ENCODE data around the gene SIVA1. TPM values are rescaled to one million over a fixed set of nuclear protein-coding genes. Genes with fewer than 3 reads are reported as not detected.

Gene SIVA1
- total RNA-seq, 2 experiments from 2014 or later = 111 to 124 TPM

DNA sequence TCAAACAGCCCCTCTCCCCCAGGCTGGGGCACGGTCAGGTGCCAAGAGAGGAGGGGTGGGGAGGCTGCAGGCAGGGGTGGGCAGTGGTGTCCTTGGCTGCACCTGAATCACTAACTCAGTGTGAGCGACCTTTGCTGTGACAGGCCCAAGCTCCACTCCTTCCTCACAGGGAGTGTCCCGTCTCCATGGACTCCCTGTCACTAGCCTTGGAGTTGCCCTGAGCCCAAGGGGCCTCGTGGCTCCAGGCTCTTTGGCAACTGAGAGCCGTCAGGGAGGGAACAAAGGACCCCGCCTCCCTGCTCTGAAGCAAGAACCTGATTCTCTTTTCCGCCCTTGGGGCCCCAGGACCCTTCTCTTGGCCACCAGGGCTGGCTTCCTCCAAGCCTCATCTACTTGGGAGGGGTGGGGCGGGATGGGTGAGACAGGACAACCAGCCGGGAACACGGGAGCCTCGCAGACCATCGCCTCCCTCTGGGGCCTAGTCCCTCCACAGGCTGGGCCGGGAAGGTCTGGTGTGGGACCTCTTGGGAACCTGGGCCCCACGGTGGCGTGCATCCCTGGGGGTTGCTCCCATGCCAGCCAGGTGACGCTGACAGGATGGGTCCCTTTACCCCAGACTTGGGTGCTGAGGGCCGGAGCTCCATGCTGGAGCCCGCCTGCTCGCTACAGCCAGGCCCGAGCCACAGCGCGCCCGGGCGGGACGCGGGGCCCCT, 29.9 kb upstream of the SIVA1 start:
- Histone ChIP-seq H3K4me3 (ENCODE audit: low read length) (no peak overlapping the region), H3K9me3 (ENCODE audit: control insufficient read depth in 1 of 2, insufficient read depth in 1 of 2, low read length in 2 of 2) (no peaks in the 10 kb centered on the region), H3K36me3 (ENCODE audit: insufficient read depth, low read length) (peaks cover 3% of the 10 kb centered on the region), H3K4me1 (ENCODE audit: insufficient read depth, low read length) (peaks cover 17% of the 10 kb centered on the region), H3K27me3 (ENCODE audit: control insufficient read depth in 1 of 2, insufficient read depth in 2 of 2, low read length in 2 of 2) (peaks cover 0 to 4% of the 10 kb centered on the region in 2 experiments), H3K27ac (ENCODE audit: low read depth in 1 of 2, low read length in 2 of 2) (no peak overlapping the region)
- DNase-seq = no peak
- Mint-ChIP-seq H3K27ac (no peak overlapping the region), H3K36me3 (ENCODE audit: low read depth) (no peaks in the 10 kb centered on the region), H3K4me3 (no peak overlapping the region), H3K9me3 (no peaks in the 10 kb centered on the region), H3K27me3 (no peaks in the 10 kb centered on the region), H3K4me1 (ENCODE audit: low read depth) (no peaks in the 10 kb centered on the region)
- POLR2A ChIA-PET = interaction anchor here (0.6 to 1.9 kb wide), 3 partner anchors 29 to 57 kb away, joined by 3 to 8 read pairs (median 4); partner anchors contain the start of gene SIVA1
- ATAC-seq (ENCODE audit: poor library complexity) = no peak
- TF ChIP-seq, protein P1, sequence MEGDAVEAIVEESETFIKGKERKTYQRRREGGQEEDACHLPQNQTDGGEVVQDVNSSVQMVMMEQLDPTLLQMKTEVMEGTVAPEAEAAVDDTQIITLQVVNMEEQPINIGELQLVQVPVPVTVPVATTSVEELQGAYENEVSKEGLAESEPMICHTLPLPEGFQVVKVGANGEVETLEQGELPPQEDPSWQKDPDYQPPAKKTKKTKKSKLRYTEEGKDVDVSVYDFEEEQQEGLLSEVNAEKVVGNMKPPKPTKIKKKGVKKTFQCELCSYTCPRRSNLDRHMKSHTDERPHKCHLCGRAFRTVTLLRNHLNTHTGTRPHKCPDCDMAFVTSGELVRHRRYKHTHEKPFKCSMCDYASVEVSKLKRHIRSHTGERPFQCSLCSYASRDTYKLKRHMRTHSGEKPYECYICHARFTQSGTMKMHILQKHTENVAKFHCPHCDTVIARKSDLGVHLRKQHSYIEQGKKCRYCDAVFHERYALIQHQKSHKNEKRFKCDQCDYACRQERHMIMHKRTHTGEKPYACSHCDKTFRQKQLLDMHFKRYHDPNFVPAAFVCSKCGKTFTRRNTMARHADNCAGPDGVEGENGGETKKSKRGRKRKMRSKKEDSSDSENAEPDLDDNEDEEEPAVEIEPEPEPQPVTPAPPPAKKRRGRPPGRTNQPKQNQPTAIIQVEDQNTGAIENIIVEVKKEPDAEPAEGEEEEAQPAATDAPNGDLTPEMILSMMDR (IDR thresholded peaks at IDR 0.05) = no peak
- intact Hi-C loops (cut with DNase I, micrococcal nuclease) = loop anchor here in 1 of 2 experiments (1.0 kb wide), 1 partner anchor 29 kb away; no protein-coding TSS in a partner anchor
- CTCF ChIA-PET = interaction anchor here (2.2 kb wide), 1 partner anchor 14 kb away, joined by 5 read pairs; no protein-coding TSS in a partner anchor

DNA sequence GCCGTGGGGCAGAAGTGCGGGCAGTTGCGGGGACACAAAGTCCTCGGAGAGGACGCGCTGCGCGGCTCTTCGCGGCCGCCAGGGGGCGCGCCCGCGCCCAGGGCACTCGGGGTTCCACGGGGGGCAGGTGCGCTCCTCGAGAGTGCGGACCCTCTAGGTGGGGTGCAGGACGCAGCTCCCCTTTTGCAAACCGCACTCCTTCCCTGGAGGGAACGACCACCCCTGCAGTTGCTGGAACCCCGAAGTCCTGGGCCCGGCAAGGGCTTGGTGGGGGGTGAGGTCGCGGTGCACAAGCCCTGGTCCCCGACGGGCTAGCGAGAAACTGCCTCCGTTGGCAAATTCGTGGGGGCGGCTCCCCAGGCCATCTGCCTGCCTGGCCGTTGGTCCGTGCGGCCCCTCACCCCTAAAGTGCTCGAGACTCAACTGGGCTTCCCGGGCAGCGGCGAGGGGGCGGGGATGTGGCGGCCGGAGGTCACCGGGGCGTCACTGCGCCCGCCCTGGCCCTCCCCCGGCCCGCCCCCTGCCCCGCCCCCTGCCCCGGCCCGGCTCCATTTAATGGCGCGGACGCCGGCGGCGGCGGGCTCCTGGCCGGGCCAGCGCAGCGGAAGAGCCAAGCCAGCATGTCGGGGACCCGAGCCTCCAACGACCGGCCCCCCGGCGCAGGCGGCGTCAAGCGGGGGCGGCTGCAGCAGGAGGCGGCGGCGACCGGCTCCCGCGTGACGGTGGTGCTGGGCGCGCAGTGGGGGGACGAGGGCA, 29.1 kb upstream of the SIVA1 start, which contains the start of gene ADSS1:
Gene ADSS1 (plus strand): TSS at position 579 of the 756 bp plus-strand sequence. CDS start 42 bp downstream, at position 621.
- Mint-ChIP-seq H3K4me3 (peak within 1 kb of the TSS; percentile 70), H3K27me3 (no peaks in the 10 kb centered on the region), H3K27ac (no peak within 1 kb of the TSS), H3K36me3 (ENCODE audit: low read depth) (no peaks in the 10 kb centered on the region), H3K9me3 (no peaks in the 10 kb centered on the region), H3K4me1 (ENCODE audit: low read depth) (no peaks in the 10 kb centered on the region)
- H3K4me3 ChIP-seq (ENCODE audit: low read length) = peak within 1 kb of the TSS; percentile 87
- ChIA-PET CTCF (interaction anchor here (1.5 to 2.2 kb wide), 2 partner anchors 15 to 45 kb away, joined by 3 to 5 read pairs; no protein-coding TSS in a partner anchor), POLR2A (interaction anchor here (1.3 to 1.9 kb wide), 3 partner anchors 29 to 77 kb away, joined by 3 to 8 read pairs (median 4); partner anchors contain the start of genes SIVA1 and ZBTB42)
- H3K27ac ChIP-seq (ENCODE audit: low read depth in 1 of 2, low read length in 2 of 2) = no peak within 1 kb of the TSS
- TF ChIP-seq, protein P1 (IDR thresholded peaks at IDR 0.05) = peak; percentile 96
- peaks cover 17% of the 10 kb centered on the region for H3K4me1 ChIP-seq (ENCODE audit: insufficient read depth, low read length)
- H3K27me3 ChIP-seq (ENCODE audit: control insufficient read depth in 1 of 2, insufficient read depth in 2 of 2, low read length in 2 of 2) = peaks cover 0 to 4% of the 10 kb centered on the region in 2 experiments
- DNase-seq = peak; percentile 31 to 83 (median 52)
- H3K9me3 ChIP-seq (ENCODE audit: control insufficient read depth in 1 of 2, insufficient read depth in 1 of 2, low read length in 2 of 2) = no peaks in the 10 kb centered on the region
- intact Hi-C loops (cut with DNase I, micrococcal nuclease) = loop anchor here (1.0 to 2.0 kb wide), 3 partner anchors 28 to 71 kb away; partner anchors contain the start of genes AKT1 (in 1 of the 2) and SIVA1 (in 1 of the 2)
- ATAC-seq (ENCODE audit: poor library complexity) = peak; percentile 79
- peaks cover 3% of the 10 kb centered on the region for H3K36me3 ChIP-seq (ENCODE audit: insufficient read depth, low read length)

DNA sequence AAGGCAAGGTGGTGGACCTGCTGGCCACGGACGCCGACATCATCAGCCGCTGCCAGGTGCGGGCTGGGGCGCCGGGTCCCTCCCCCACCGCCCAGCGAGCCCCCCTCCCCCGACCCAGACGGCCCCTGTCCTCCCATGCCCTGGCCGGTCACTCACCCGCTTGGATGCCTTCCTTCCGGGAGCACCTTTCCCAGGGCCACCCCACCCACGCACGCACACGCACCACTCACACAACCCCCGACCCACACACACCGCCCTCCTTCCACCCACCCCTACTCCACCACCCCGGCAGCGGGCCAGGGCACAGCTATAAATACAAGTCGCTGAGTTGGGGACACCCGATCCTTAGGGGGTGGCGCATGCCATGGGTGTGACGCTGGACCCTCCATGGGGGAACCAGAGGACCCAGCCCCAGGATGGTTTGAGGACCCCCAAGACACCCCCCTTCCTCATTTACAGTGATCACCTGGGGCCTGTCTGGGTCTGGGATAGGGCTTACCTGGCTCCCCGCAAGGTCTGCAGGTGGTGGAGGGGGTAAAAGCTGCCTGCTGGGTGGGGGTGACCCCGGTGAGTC, 28.5 kb upstream of the SIVA1 start:
- Histone ChIP-seq H3K4me3 (ENCODE audit: low read length) (peak overlapping the region; percentile 87), H3K36me3 (ENCODE audit: insufficient read depth, low read length) (no peaks in the 10 kb centered on the region), H3K4me1 (ENCODE audit: insufficient read depth, low read length) (peaks cover 17% of the 10 kb centered on the region), H3K27ac (ENCODE audit: low read depth in 1 of 2, low read length in 2 of 2) (no peak overlapping the region), H3K27me3 (ENCODE audit: control insufficient read depth in 1 of 2, insufficient read depth in 2 of 2, low read length in 2 of 2) (peaks cover 0 to 4% of the 10 kb centered on the region in 2 experiments), H3K9me3 (ENCODE audit: control insufficient read depth in 1 of 2, insufficient read depth in 1 of 2, low read length in 2 of 2) (peaks cover 0 to 4% of the 10 kb centered on the region in 2 experiments)
- H3K4me1 Mint-ChIP-seq (ENCODE audit: low read depth) = no peaks in the 10 kb centered on the region
- ChIA-PET CTCF (interaction anchor here (1.5 kb wide), 1 partner anchor 44 kb away, joined by 3 read pairs; no protein-coding TSS in a partner anchor), POLR2A (interaction anchor here (1.3 to 1.9 kb wide), 3 partner anchors 28 to 77 kb away, joined by 3 to 8 read pairs (median 4); partner anchors contain the start of genes SIVA1 and ZBTB42)
- H3K27ac Mint-ChIP-seq = no peak overlapping the region
- ATAC-seq (ENCODE audit: poor library complexity) (no peak), DNase-seq (peak in 4 of 14 experiments; percentile 8 to 56 (median 28))
- no peaks in the 10 kb centered on the region for H3K27me3 Mint-ChIP-seq
- intact Hi-C loops (cut with DNase I, micrococcal nuclease) = loop anchor here in 1 of 2 experiments (1.0 to 2.0 kb wide), 2 partner anchors 29 to 70 kb away; partner anchors contain the start of genes AKT1 and SIVA1
- TF ChIP-seq, protein P1 (IDR thresholded peaks at IDR 0.05) = no peak
- H3K9me3 Mint-ChIP-seq = no peaks in the 10 kb centered on the region
- no peaks in the 10 kb centered on the region for H3K36me3 Mint-ChIP-seq (ENCODE audit: low read depth)
- H3K4me3 Mint-ChIP-seq = peak overlapping the region; percentile 58

All from CD4-positive, alpha-beta T cell (primary cell).